ENCODE data around the gene GRIN2A.

Gene GRIN2A

DNA sequence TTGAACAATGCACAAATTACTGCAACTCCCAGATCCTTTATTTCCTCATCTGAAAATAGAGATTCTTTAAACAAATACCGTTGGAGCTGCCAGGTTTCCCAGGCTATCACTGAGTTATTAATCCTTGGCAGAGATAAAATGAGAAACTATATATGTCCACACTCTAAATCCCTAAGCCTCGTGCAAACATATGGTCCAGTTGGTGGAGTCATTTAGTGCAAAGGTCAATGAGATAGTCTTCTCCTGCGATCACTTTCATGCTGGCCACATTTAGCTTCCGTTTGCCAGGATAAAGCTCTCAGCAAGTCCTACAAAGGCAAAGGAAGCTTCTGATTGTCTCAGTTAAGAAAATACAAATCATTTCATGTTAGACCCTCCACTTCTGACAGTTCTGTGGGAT, 11.0 kb downstream of the GRIN2A start:
- Mint-ChIP-seq H3K36me3 (ENCODE audit: low read depth) (no peaks in the 10 kb centered on the region), H3K4me1 (ENCODE audit: low read depth) (no peaks in the 10 kb centered on the region), H3K27ac (no peak overlapping the region), H3K27me3 (ENCODE audit: low read depth) (no peaks in the 10 kb centered on the region), H3K9me3 (no peaks in the 10 kb centered on the region), H3K4me3 (no peak overlapping the region)

- no peak overlapping the region for H3K4me3 Mint-ChIP-seq
- no peaks in the 10 kb centered on the region for H3K27me3 Mint-ChIP-seq (ENCODE audit: low read depth)
- H3K36me3 Mint-ChIP-seq (ENCODE audit: low read depth) = no peaks in the 10 kb centered on the region
- no peaks in the 10 kb centered on the region for H3K4me1 Mint-ChIP-seq (ENCODE audit: low read depth)
- H3K27ac Mint-ChIP-seq = no peak overlapping the region
- no peaks in the 10 kb centered on the region for H3K9me3 Mint-ChIP-seq
These were observed 12.3 kb downstream of the GRIN2A start for GRCh38 chr16:10169904-10170410.

- no peaks in the 10 kb centered on the region for H3K4me1 Mint-ChIP-seq (ENCODE audit: low read depth)
- H3K9me3 Mint-ChIP-seq = no peaks in the 10 kb centered on the region
- no peak overlapping the region for H3K27ac Mint-ChIP-seq
- H3K4me3 Mint-ChIP-seq = no peak overlapping the region
- H3K27me3 Mint-ChIP-seq (ENCODE audit: low read depth) = no peaks in the 10 kb centered on the region
- no peaks in the 10 kb centered on the region for H3K36me3 Mint-ChIP-seq (ENCODE audit: low read depth)
These were observed 13.2 kb downstream of the GRIN2A start for GRCh38 chr16:10169031-10169430.

DNA sequence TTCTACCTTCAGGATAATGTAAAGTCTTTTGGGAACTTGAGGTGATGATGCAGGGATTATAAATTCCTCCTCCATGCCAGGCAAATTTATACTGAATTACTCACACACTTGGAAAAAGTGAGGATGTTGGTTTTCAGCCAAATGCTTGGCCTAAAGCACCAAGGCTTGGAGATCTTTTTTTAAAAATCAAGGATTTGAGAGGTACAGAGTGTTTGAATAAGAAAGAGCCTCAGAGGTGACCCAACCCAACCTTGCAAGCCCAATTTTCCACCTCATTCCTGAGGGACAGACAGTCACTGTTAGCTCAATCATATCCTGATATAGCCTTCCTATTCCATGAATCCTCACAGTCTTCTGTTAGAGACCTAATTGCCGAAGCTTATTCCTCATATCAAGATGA, 14.0 kb downstream of the GRIN2A start:
- Mint-ChIP-seq H3K27me3 (ENCODE audit: low read depth) (no peaks in the 10 kb centered on the region), H3K4me1 (ENCODE audit: low read depth) (no peaks in the 10 kb centered on the region), H3K9me3 (no peaks in the 10 kb centered on the region), H3K27ac (no peak overlapping the region), H3K36me3 (ENCODE audit: low read depth) (no peaks in the 10 kb centered on the region), H3K4me3 (no peak overlapping the region)

DNA sequence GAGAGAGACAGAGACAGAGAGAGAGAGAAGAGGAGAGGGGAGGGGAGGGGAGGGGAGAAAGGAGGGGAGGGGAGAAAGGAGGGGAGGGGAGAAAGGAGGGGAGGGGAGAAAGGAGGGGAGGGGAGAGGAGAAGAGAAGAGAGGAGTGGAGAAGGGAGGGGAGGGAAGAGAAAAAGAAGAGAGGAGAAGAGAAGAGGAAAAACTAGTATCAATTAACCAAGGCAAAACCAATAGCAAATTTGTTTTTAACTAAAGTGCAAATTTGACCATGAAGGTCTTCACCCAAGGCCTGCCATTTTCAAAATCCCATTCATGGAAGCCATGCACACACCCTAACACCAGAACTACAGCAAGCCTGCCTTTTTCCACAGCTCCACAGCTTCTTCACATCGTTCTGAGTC, 16.6 kb downstream of the GRIN2A start:
- Mint-ChIP-seq H3K4me3 (no peak overlapping the region), H3K4me1 (ENCODE audit: low read depth) (no peaks in the 10 kb centered on the region), H3K27me3 (ENCODE audit: low read depth) (no peaks in the 10 kb centered on the region), H3K27ac (no peak overlapping the region), H3K36me3 (ENCODE audit: low read depth) (no peaks in the 10 kb centered on the region), H3K9me3 (no peaks in the 10 kb centered on the region)

DNA sequence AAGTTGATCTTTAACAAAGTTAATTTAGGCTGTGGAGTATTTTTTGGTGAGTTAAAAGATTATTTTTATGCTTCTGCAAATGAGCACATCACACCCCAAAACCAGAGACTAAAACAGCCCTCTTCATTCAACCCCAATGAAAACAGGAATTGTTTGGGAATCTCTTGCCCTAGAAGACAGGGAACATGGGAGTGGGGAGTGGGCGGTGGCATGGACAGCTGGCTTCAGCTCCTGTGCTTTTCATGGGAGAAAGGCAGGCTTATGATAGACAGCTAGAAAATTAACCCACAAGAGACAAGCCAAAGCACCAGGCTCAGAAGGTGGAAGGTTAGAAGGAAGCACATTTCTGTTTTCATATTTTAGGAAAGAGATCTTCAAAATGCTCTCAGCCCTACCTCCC, 19.2 kb downstream of the GRIN2A start:
- Mint-ChIP-seq H3K4me1 (ENCODE audit: low read depth) (no peaks in the 10 kb centered on the region), H3K27ac (no peak overlapping the region), H3K27me3 (ENCODE audit: low read depth) (no peaks in the 10 kb centered on the region), H3K4me3 (no peak overlapping the region), H3K9me3 (no peaks in the 10 kb centered on the region), H3K36me3 (ENCODE audit: low read depth) (no peaks in the 10 kb centered on the region)

GRCh38 chr16:10156099-10156498, 26.1 kb downstream of the GRIN2A start:
- no peak overlapping the region for H3K4me3 Mint-ChIP-seq
- no peaks in the 10 kb centered on the region for H3K36me3 Mint-ChIP-seq (ENCODE audit: low read depth)
- no peaks in the 10 kb centered on the region for H3K27me3 Mint-ChIP-seq (ENCODE audit: low read depth)
- H3K4me1 Mint-ChIP-seq (ENCODE audit: low read depth) = no peaks in the 10 kb centered on the region
- H3K9me3 Mint-ChIP-seq = no peaks in the 10 kb centered on the region
- no peak overlapping the region for H3K27ac Mint-ChIP-seq

GRCh38 chr16:10154389-10154788, 27.8 kb downstream of the GRIN2A start:
- no peaks in the 10 kb centered on the region for H3K4me1 Mint-ChIP-seq (ENCODE audit: low read depth)
- no peaks in the 10 kb centered on the region for H3K27me3 Mint-ChIP-seq (ENCODE audit: low read depth)
- H3K36me3 Mint-ChIP-seq (ENCODE audit: low read depth) = no peaks in the 10 kb centered on the region
- H3K4me3 Mint-ChIP-seq = no peak overlapping the region
- no peak overlapping the region for H3K27ac Mint-ChIP-seq
- H3K9me3 Mint-ChIP-seq = no peaks in the 10 kb centered on the region

DNA sequence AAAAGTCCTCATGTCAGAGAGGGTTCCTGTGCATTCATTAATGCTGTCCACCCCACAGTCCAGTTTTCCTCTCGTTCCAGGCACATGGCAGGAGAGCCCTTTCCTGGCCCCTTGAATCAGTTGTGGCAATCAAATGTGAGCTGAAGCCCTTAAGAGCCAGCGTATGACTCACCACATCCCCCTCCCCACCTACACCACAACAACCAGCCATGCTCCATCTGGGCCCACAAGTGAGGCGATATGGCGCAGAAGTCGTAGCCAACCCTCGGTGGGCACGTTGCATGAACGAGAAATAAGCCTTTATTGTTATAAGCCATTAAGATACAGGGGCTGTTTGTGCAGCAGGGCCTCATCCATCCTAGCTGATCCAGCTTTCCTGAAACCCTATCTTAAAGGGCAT, 28.2 kb downstream of the GRIN2A start:
- no peaks in the 10 kb centered on the region for H3K36me3 Mint-ChIP-seq (ENCODE audit: low read depth)

GRCh38 chr16:10151718-10152117, 30.5 kb downstream of the GRIN2A start:
- H3K27me3 Mint-ChIP-seq (ENCODE audit: low read depth) = no peaks in the 10 kb centered on the region
- H3K9me3 Mint-ChIP-seq = no peaks in the 10 kb centered on the region
- H3K27ac Mint-ChIP-seq = no peak overlapping the region

More for the DNA sequence above, 28.2 kb downstream of the GRIN2A start:
- Mint-ChIP-seq H3K4me1 (ENCODE audit: low read depth) (no peaks in the 10 kb centered on the region), H3K9me3 (no peaks in the 10 kb centered on the region), H3K27ac (no peak overlapping the region), H3K4me3 (no peak overlapping the region), H3K27me3 (ENCODE audit: low read depth) (no peaks in the 10 kb centered on the region)

DNA sequence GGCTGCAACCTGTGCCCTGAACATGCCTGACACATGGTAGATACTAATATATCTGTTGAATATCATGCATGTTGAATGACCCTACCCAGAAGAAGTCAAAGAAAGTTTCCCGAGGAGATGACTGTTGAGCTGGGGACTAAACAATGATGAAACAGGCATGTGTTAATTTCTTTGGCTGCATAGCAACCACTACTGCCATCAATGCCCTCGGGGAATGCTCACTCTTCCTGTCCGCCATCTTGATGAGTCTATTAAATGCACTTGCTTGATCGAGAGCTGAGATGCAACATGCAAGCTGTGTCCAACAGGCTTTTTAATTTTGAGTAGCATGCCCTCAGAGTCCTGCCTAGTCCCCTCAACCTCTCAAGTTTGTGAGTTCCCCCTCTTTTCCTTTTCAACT, 31.3 kb downstream of the GRIN2A start:
- Mint-ChIP-seq H3K27me3 (ENCODE audit: low read depth) (no peaks in the 10 kb centered on the region), H3K4me3 (no peak overlapping the region), H3K36me3 (ENCODE audit: low read depth) (no peaks in the 10 kb centered on the region)

More at GRCh38 chr16:10151718-10152117, 30.5 kb downstream of the GRIN2A start:
- H3K4me3 Mint-ChIP-seq = no peak overlapping the region
- no peaks in the 10 kb centered on the region for H3K36me3 Mint-ChIP-seq (ENCODE audit: low read depth)
- H3K4me1 Mint-ChIP-seq (ENCODE audit: low read depth) = no peaks in the 10 kb centered on the region

DNA sequence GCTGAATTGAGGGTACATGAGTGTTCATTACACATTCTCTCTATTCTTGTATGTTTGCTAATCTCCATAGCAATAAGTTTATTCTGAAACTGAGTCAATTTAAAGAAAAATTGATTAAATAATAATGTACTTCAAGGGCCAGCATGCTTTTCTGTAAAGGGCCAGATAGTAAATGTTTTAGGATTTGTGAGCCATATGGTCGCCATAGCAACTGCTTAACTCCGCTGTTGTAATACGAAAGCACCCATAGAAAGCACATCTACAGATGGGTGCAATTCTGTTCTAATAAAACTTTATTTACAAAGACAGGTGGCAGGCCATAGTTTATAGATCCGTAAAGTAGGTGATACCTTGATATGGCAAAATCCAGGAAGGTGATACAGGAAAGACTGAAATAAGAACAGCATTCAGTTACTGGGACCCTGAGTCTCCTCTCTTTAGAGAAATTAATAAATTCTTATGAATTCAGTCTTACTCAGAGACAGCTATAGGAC, 36.6 kb downstream of the GRIN2A start:
- H3K4me3 Mint-ChIP-seq = no peak overlapping the region
- H3K27me3 Mint-ChIP-seq (ENCODE audit: low read depth) = no peaks in the 10 kb centered on the region
- H3K36me3 Mint-ChIP-seq (ENCODE audit: low read depth) = no peaks in the 10 kb centered on the region
- H3K9me3 Mint-ChIP-seq = no peaks in the 10 kb centered on the region
- H3K4me1 Mint-ChIP-seq (ENCODE audit: low read depth) = no peaks in the 10 kb centered on the region
- H3K27ac Mint-ChIP-seq = no peak overlapping the region

More for the DNA sequence above, 31.3 kb downstream of the GRIN2A start:
- Mint-ChIP-seq H3K9me3 (no peaks in the 10 kb centered on the region), H3K27ac (no peak overlapping the region), H3K4me1 (ENCODE audit: low read depth) (no peaks in the 10 kb centered on the region)

DNA sequence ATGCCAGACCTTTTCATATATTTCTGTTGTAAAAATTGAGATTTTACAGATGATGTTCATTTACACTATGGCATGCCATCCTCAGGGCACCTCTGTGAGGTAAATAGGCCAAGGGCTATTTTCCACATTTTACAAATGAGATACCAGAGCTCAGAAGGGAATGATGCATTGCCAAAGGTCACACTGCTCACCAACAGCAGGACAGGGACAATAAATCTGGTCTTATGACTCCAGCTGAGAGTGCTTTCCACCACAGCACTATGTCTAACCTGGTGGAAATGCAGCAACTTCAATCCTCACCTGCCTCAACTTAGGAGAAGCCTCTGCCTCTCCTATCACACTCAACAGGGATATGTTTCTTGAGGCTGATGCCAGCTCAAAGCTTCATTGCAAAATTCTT, 40.6 kb downstream of the GRIN2A start:
- no peaks in the 10 kb centered on the region for H3K9me3 Mint-ChIP-seq
- no peaks in the 10 kb centered on the region for H3K36me3 Mint-ChIP-seq (ENCODE audit: low read depth)
- no peaks in the 10 kb centered on the region for H3K27me3 Mint-ChIP-seq (ENCODE audit: low read depth)
- no peaks in the 10 kb centered on the region for H3K4me1 Mint-ChIP-seq (ENCODE audit: low read depth)
- H3K27ac Mint-ChIP-seq = no peak overlapping the region
- no peak overlapping the region for H3K4me3 Mint-ChIP-seq

GRCh38 chr16:10138881-10139280, 43.3 kb downstream of the GRIN2A start:
- Mint-ChIP-seq H3K4me3 (no peak overlapping the region), H3K4me1 (ENCODE audit: low read depth) (no peaks in the 10 kb centered on the region), H3K27ac (no peak overlapping the region), H3K9me3 (no peaks in the 10 kb centered on the region), H3K36me3 (ENCODE audit: low read depth) (no peaks in the 10 kb centered on the region), H3K27me3 (ENCODE audit: low read depth) (no peaks in the 10 kb centered on the region)

DNA sequence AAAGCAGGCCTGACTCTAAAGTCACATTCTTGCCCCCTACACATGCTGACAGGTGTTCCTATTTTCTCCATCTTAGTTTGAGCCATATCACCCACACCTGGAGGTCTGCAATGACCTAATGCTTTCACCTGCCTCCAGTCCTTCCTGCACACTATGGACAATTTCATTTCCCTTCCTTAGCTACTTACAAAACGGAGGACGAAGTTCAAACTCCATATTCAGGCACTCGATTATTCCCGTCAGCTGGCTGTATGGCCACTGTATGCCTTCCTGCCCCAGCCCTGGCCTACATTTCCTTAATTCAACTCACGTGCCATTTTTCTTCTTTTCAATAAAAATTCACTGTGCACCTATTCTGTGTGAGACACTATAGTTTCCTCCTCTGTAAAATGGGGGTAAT, 44.9 kb downstream of the GRIN2A start:
- Mint-ChIP-seq H3K36me3 (ENCODE audit: low read depth) (no peaks in the 10 kb centered on the region), H3K27ac (no peak overlapping the region), H3K4me3 (no peak overlapping the region), H3K27me3 (ENCODE audit: low read depth) (no peaks in the 10 kb centered on the region), H3K9me3 (no peaks in the 10 kb centered on the region), H3K4me1 (ENCODE audit: low read depth) (no peaks in the 10 kb centered on the region)

GRCh38 chr16:10136916-10137315, 45.3 kb downstream of the GRIN2A start:
- Mint-ChIP-seq H3K27ac (no peak overlapping the region), H3K4me1 (ENCODE audit: low read depth) (no peaks in the 10 kb centered on the region), H3K27me3 (ENCODE audit: low read depth) (no peaks in the 10 kb centered on the region), H3K36me3 (ENCODE audit: low read depth) (no peaks in the 10 kb centered on the region), H3K4me3 (no peak overlapping the region), H3K9me3 (no peaks in the 10 kb centered on the region)
